GM12878 (cell line): ENCODE results near the gene STARD3. TPM values are rescaled to one million over a fixed set of nuclear protein-coding genes. Genes with fewer than 3 reads are reported as not detected.

Experiments
- ATF7 ChIP-seq: fragments of 450-650 bp; IDR thresholded peaks from 2 replicates; pipeline ENCODE4 v1.6.1; 2016; ENCODE audit warnings: low read depth, mild to moderate bottlenecking
- BCL11A ChIP-seq: IDR thresholded peaks from 2 replicates; pipeline ENCODE4 v1.6.1; 2011; ENCODE audit warnings: low read depth, low read length
- CBX5 ChIP-seq: sonication (generic); IDR thresholded peaks from 2 replicates; pipeline ENCODE4 v1.6.1; 2016; ENCODE audit warnings: low read depth, moderate library complexity, mild to moderate bottlenecking, inconsistent platforms
- CHD1 ChIP-seq: IDR thresholded peaks from 2 replicates; pipeline ENCODE4 v1.6.1; 2012; ENCODE audit warnings: low read depth, low read length, improper control_type of control experiment
- ESRRA ChIP-seq: IDR thresholded peaks from 2 replicates; pipeline ENCODE4 v1.6.1; 2012; ENCODE audit warnings: mild to moderate bottlenecking, low read length, improper control_type of control experiment
- ETV6 ChIP-seq, 2 experiments: fragments of 450-650 bp in 1 of 2; IDR thresholded peaks in 1 of 2; conservative IDR thresholded peaks in 1 of 2; 2 replicates each; pipeline ENCODE4 v1.6.1; 2014; ENCODE audit warnings: antibody characterized with exemption in 1 of 2, borderline replicate concordance in 1 of 2, low read depth in 1 of 2, mild to moderate bottlenecking in 1 of 2, moderate library complexity in 1 of 2
- GABPA ChIP-seq: IDR thresholded peaks from 2 replicates; pipeline ENCODE4 v1.6.1; 2014; ENCODE audit warnings: antibody characterized with exemption, low read depth, mild to moderate bottlenecking, inconsistent platforms
- HDAC6 ChIP-seq: fragments of 200-600 bp; sonication (generic); IDR thresholded peaks from one replicate; pipeline ENCODE4 v1.8.0; 2017; ENCODE audit warnings: antibody characterized with exemption; ENCODE audit not compliant: unreplicated experiment
- NRF1 ChIP-seq: conservative IDR thresholded peaks from 2 replicates; pipeline ENCODE4 v1.6.1; 2011; ENCODE audit warnings: mild to moderate bottlenecking, low read depth, low read length, improper control_type of control experiment
- PAX8 ChIP-seq: fragments of 450-650 bp; IDR thresholded peaks from 2 replicates; pipeline ENCODE4 v1.6.1; 2017; ENCODE audit warnings: mild to moderate bottlenecking, moderate library complexity
- PML ChIP-seq: IDR thresholded peaks from 2 replicates; pipeline ENCODE4 v1.6.1; 2012; ENCODE audit warnings: low read length, inconsistent platforms
- POU2F2 ChIP-seq: IDR thresholded peaks from 3 replicates; pipeline ENCODE4 v1.6.1; 2011; ENCODE audit warnings: low read depth, mild to moderate bottlenecking, low read length, borderline replicate concordance
- SIN3A ChIP-seq: IDR thresholded peaks from 2 replicates; pipeline ENCODE4 v1.6.1; 2012; ENCODE audit warnings: low read depth, low read length, improper control_type of control experiment
- SUZ12 ChIP-seq: fragments of 200-600 bp; sonication (generic); IDR thresholded peaks from one replicate; pipeline ENCODE4 v1.6.1; 2018; ENCODE audit warnings: antibody characterized with exemption, mild to moderate bottlenecking; ENCODE audit not compliant: unreplicated experiment
- ZNF217 ChIP-seq: fragments of 450-650 bp; IDR thresholded peaks from 2 replicates; pipeline ENCODE4 v1.6.1; 2017; ENCODE audit warnings: antibody characterized with exemption, mild to moderate bottlenecking
- ZZZ3 ChIP-seq: IDR thresholded peaks from 2 replicates; pipeline ENCODE4 v1.6.1; 2011; ENCODE audit warnings: low read depth; ENCODE audit not compliant: control insufficient read depth, insufficient read length
- polyA plus RNA-seq, 11 experiments: library from polyadenylated mRNA; depleted of rRNA in 4 of 11; unstranded in 6 of 11; stranded (reverse) in 5 of 11; fragments of >200 nt; fragmentation: Nextera tagmentation in 4 of 11; fragmentation: Illumina TruSeq in 1 of 11; extraction: Ambion mirVana in 4 of 11; extraction: Trizol in 1 of 11; gene quantifications; 1 replicate in 1 of 11; 2 replicates in 10 of 11; pipeline versions ENCODE4 v1.2.1 to v1.2.3, GENCODE V29; 2011 to 2016; ENCODE audit warnings: inconsistent platforms in 2 of 11, missing spikeins in 2 of 11, low read depth in 1 of 11
- total RNA-seq, 4 experiments: library from RNA; depleted of rRNA in 3 of 4; stranded (reverse); fragments of >200 nt in 3 of 4; fragmentation: Illumina TruSeq in 1 of 4; extraction: Trizol in 1 of 4; gene quantifications; 2 replicates each; pipeline versions ENCODE4 v1.2.1 to v1.2.3, GENCODE V29; 2013 to 2021
- TF ChIP-seq, protein P1 (sequence below): IDR thresholded peaks from 2 replicates; pipeline ENCODE4 v1.6.1; 2011; ENCODE audit warnings: borderline replicate concordance, low read depth, mild to moderate bottlenecking, moderate library complexity, mixed read lengths, low read length; ENCODE audit not compliant: insufficient read depth; ENCODE audit errors: extremely low read length
- TF ChIP-seq, protein P2 (sequence below): IDR thresholded peaks from 2 replicates; pipeline ENCODE4 v1.6.1; 2012; ENCODE audit warnings: improper control_type of control experiment, low read depth, low read length; ENCODE audit not compliant: insufficient replicate concordance
- TF ChIP-seq, protein P3 (sequence below): fragments of 450-650 bp; IDR thresholded peaks from 2 replicates; pipeline ENCODE4 v1.6.1; 2016; ENCODE audit warnings: mild to moderate bottlenecking
- TF ChIP-seq, protein P4 (sequence below): fragments of 450-650 bp; IDR thresholded peaks from 2 replicates; pipeline ENCODE4 v1.6.1; 2017; ENCODE audit warnings: mild to moderate bottlenecking

The STARD3 gene
- total and polyA plus RNA-seq, 10 of the 15 experiments (the other 5 are each of a cell fraction or from before 2014, with no cell fraction given): 0.08 to 62.7 (median 27.5) TPM

DNA sequence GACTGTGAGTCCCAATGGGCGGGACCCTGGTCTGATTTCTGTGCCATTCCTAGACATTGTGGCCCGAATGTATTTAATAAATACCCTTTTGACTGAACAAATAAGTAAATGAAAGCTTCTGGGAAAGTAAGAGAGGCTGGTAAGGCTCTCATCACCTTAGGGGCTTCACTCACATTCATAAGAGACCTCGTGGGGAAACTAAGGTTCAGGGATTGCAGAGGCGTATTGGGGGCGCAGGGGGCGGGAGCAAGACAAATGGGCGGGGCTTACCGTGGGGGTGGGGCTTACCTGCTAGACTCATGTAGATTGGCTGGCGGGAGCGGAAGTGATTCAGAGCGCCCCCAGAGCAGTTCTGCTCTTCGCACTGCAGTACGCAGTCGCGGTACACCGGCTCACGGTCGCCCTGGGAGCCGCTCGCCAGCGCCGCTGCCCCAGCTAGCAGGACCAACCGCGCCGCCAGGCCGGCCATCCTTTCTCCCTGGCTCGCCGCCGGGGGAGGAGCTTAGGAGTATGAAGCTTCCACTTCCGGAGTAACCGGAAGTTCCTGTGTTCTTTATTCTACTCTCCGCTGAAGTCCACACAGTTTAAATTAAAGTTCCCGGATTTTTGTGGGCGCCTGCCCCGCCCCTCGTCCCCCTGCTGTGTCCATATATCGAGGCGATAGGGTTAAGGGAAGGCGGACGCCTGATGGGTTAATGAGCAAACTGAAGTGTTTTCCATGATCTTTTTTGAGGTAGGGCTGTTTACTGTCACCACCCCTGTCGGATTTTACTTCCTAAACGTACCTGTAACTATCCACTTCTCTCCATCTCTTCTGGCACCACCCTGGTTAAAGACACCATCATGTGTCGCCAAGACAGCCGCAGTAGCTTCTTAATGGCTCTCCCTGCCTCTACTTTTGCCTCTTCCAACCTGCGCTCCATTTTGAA, 50.9 kb downstream of the STARD3 start, which contains the start of gene PGAP3 (continued):
- TF ChIP-seq CBX5 (no peak), ZNF217 (no peak), GABPA (peak; percentile 99), ATF7 (no peak), PML (peak; percentile 81), ZZZ3 (no peak), SIN3A (peak; percentile 69; the same call in 1 of the 2 replicates), SUZ12 (no peak), ESRRA (no peak), NRF1 (no peak), ETV6 (conservative IDR thresholded peaks at IDR 0.05 in 1 of 2, IDR thresholded peaks at IDR 0.05 in 1 of 2; ENCODE audit: borderline replicate concordance in 1 of 2, low read depth in 1 of 2) (peak in 1 of 2 experiments; percentile 20; a peak in 1 of 4 replicates), CHD1 (no peak), BCL11A (no peak), HDAC6 (no peak), POU2F2 (peak; percentile 47; the same call in 1 of the 3 replicates), PAX8 (no peak)
- TF ChIP-seq, protein P1, sequence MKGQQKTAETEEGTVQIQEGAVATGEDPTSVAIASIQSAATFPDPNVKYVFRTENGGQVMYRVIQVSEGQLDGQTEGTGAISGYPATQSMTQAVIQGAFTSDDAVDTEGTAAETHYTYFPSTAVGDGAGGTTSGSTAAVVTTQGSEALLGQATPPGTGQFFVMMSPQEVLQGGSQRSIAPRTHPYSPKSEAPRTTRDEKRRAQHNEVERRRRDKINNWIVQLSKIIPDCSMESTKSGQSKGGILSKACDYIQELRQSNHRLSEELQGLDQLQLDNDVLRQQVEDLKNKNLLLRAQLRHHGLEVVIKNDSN: no peak
- TF ChIP-seq, protein P2, sequence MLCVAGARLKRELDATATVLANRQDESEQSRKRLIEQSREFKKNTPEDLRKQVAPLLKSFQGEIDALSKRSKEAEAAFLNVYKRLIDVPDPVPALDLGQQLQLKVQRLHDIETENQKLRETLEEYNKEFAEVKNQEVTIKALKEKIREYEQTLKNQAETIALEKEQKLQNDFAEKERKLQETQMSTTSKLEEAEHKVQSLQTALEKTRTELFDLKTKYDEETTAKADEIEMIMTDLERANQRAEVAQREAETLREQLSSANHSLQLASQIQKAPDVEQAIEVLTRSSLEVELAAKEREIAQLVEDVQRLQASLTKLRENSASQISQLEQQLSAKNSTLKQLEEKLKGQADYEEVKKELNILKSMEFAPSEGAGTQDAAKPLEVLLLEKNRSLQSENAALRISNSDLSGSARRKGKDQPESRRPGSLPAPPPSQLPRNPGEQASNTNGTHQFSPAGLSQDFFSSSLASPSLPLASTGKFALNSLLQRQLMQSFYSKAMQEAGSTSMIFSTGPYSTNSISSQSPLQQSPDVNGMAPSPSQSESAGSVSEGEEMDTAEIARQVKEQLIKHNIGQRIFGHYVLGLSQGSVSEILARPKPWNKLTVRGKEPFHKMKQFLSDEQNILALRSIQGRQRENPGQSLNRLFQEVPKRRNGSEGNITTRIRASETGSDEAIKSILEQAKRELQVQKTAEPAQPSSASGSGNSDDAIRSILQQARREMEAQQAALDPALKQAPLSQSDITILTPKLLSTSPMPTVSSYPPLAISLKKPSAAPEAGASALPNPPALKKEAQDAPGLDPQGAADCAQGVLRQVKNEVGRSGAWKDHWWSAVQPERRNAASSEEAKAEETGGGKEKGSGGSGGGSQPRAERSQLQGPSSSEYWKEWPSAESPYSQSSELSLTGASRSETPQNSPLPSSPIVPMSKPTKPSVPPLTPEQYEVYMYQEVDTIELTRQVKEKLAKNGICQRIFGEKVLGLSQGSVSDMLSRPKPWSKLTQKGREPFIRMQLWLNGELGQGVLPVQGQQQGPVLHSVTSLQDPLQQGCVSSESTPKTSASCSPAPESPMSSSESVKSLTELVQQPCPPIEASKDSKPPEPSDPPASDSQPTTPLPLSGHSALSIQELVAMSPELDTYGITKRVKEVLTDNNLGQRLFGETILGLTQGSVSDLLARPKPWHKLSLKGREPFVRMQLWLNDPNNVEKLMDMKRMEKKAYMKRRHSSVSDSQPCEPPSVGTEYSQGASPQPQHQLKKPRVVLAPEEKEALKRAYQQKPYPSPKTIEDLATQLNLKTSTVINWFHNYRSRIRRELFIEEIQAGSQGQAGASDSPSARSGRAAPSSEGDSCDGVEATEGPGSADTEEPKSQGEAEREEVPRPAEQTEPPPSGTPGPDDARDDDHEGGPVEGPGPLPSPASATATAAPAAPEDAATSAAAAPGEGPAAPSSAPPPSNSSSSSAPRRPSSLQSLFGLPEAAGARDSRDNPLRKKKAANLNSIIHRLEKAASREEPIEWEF: no peak
- TF ChIP-seq, protein P3, sequence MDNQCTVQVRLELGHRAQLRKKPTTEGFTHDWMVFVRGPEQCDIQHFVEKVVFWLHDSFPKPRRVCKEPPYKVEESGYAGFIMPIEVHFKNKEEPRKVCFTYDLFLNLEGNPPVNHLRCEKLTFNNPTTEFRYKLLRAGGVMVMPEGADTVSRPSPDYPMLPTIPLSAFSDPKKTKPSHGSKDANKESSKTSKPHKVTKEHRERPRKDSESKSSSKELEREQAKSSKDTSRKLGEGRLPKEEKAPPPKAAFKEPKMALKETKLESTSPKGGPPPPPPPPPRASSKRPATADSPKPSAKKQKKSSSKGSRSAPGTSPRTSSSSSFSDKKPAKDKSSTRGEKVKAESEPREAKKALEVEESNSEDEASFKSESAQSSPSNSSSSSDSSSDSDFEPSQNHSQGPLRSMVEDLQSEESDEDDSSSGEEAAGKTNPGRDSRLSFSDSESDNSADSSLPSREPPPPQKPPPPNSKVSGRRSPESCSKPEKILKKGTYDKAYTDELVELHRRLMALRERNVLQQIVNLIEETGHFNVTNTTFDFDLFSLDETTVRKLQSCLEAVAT: no peak
- TF ChIP-seq, protein P4, sequence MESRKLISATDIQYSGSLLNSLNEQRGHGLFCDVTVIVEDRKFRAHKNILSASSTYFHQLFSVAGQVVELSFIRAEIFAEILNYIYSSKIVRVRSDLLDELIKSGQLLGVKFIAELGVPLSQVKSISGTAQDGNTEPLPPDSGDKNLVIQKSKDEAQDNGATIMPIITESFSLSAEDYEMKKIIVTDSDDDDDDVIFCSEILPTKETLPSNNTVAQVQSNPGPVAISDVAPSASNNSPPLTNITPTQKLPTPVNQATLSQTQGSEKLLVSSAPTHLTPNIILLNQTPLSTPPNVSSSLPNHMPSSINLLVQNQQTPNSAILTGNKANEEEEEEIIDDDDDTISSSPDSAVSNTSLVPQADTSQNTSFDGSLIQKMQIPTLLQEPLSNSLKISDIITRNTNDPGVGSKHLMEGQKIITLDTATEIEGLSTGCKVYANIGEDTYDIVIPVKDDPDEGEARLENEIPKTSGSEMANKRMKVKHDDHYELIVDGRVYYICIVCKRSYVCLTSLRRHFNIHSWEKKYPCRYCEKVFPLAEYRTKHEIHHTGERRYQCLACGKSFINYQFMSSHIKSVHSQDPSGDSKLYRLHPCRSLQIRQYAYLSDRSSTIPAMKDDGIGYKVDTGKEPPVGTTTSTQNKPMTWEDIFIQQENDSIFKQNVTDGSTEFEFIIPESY: no peak
